ENCODE data around the gene INTS13. TPM values are rescaled to one million over a fixed set of nuclear protein-coding genes. Genes with fewer than 3 reads are reported as not detected.

INTS13 gene
- total and polyA plus RNA-seq, 12 donors = 14.1 to 22.2 (median 18.2) TPM

- DNase-seq (no peak), ATAC-seq (no peak)
- Histone ChIP-seq H3K9me3 (no peaks in the 10 kb centered on the region), H3K4me3 (no peak overlapping the region), H3K36me3 (peaks cover 0 to 100% (median 32%) of the 10 kb centered on the region in 9 donors), H3K27ac (no peak overlapping the region), H3K27me3 (no peaks in the 10 kb centered on the region), H3K4me1 (no peaks in the 10 kb centered on the region)
- intact Hi-C loops (cut with DNase I) = no loop called here
- WGBS, 2 donors = 85 to 91% methylated on average over 3 of the region's 3 CpGs
- TF ChIP-seq CTCF (IDR thresholded peaks at IDR 0.05) = no peak
Measured at GRCh38 chr12:26921886-26922285, 15.9 kb downstream of the INTS13 start.

DNA sequence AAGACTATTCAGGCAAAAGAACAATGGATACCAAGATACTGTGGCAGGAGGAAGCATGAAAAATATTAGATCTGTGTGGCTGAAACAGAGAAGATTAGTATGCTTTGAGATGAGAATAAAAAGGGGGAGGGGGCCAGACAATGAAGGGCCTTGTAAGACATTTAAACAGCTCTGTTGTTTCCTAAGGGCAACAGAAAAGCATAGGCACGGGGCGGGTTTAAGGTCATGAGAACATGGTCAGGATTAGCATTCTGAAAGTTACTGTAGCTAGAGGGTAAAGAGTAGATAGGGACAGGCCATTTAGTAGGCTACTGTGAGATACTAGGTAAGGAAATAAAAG, 18.6 kb downstream of the INTS13 start:
- Histone ChIP-seq H3K27ac (no peak overlapping the region), H3K27me3 (no peaks in the 10 kb centered on the region), H3K9me3 (no peaks in the 10 kb centered on the region), H3K4me3 (no peak overlapping the region), H3K4me1 (no peaks in the 10 kb centered on the region), H3K36me3 (peaks cover 0 to 100% (median 22%) of the 10 kb centered on the region in 9 donors)
- TF ChIP-seq CTCF (IDR thresholded peaks at IDR 0.05) = no peak
- ATAC-seq (no peak), DNase-seq (no peak)
- intact Hi-C loops (cut with DNase I) = no loop called here
- 89 to 97% methylated on average over 2 of the region's 2 CpGs for WGBS, 2 donors

DNA sequence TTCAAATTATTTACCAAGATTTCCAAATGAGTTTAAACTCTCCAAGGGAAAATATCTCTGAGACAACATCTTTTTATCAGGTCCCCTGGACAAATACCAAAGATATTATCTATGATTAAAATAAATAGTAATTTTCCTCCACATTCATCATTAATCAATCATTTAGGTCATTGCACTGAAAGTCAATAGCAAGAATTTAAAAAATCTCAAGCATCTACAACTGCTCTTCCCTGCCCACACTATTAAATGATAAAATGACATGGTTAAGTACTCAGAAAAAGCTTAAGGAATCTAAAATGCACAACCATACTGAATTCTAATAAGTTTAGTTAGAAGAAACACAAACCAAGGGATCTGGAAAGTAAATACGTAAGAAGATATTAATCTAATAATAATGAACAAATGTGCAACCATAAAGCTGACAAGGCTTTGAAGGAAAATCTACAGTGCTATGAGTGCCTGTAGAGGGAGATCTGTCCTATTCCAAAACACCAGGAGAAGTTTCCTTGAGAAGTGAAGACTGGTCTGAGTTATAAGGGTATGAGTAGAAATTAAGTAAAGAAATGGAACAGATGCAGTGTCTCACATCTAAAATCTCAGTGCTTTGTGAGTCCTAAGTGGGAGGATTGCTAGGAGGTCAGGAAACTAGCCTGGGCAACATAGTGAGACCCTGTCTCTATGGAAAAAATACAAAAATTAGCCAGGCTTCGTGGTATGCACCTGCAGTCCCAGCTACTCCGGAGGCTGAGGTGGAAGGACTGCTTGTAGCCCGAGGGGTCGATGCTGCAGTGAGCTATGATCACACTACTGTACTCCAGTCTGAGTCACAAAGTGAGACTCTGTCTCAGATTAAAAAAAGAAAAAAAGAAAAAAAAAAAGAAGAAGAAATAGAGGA, 19.2 kb downstream of the INTS13 start:
- no peak overlapping the region for H3K4me3 ChIP-seq
- intact Hi-C loops (cut with DNase I) = no loop called here
- peaks cover 0 to 100% (median 16%) of the 10 kb centered on the region in 9 donors for H3K36me3 ChIP-seq
- H3K27me3 ChIP-seq = no peaks in the 10 kb centered on the region
- no peak for DNase-seq
- 88 to 90% methylated on average over 5 of the region's 5 CpGs for WGBS, 2 donors
- no peak overlapping the region for H3K27ac ChIP-seq
- TF ChIP-seq CTCF (IDR thresholded peaks at IDR 0.05) = peak in 3 of 9 donors; percentile 8 to 26 (median 22)
- no peak for ATAC-seq
- H3K4me1 ChIP-seq = peaks cover 0 to 1% (median 0%) of the 10 kb centered on the region in 9 donors
- H3K9me3 ChIP-seq = no peaks in the 10 kb centered on the region

- H3K9me3 ChIP-seq = peaks cover 0 to 15% (median 8%) of the 10 kb centered on the region in 11 donors
- no peaks in the 10 kb centered on the region for H3K27me3 ChIP-seq
- no peak overlapping the region for H3K27ac ChIP-seq
- no peak for TF ChIP-seq CTCF (IDR thresholded peaks at IDR 0.05)
- H3K4me1 ChIP-seq = peaks cover 0 to 6% (median 0%) of the 10 kb centered on the region in 9 donors
- H3K36me3 ChIP-seq = peaks cover 0 to 98% (median 43%) of the 10 kb centered on the region in 9 donors
- intact Hi-C loops (cut with DNase I) = no loop called here
- 41 to 47% methylated on average over 1 of the region's 1 CpG for WGBS, 2 donors
- no peak overlapping the region for H3K4me3 ChIP-seq
- no peak for ATAC-seq
- DNase-seq = no peak
Measured at GRCh38 chr12:26906704-26907103, 31.1 kb downstream of the INTS13 start.

All from heart right ventricle (tissue), 16 donors.